RPMI7951 (cell line): ENCODE results near the gene TNFSF8. TPM values are rescaled to one million over a fixed set of nuclear protein-coding genes. Genes with fewer than 3 reads are reported as not detected.

Experiments
- DNase-seq: peaks from one replicate; pipeline ENCODE4 v3.0.0-alpha.2; 2012; ENCODE audit warnings: low read depth
- total RNA-seq: library from RNA; depleted of rRNA; stranded (reverse); fragments of >200 nt; shearing (Covaris generic); gene quantifications from 2 replicates; pipeline ENCODE4 v1.2.3, GENCODE V29; 2014

Gene TNFSF8
- total RNA-seq, 1 experiment from 2014 or later: not detected

DNA sequence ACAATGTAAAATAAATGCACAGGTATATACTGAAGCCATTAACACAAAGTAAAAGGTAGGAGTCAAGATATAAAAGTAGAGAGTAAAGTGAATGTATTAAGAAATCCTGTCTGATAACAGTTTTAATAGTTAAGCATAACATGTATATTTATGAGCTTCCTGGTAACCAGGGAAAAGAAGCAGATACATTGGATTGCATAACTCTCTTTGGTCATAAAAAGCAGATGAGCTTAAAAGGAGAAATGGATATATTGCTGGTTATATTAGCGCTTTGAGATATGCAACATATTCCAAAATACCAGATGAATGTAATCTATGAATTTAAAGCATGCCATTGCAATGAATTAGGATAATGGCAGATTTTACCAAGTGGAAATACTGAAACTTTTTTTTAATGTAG lies 6.2 kb upstream of the TNFSF8 start:
- no peak for DNase-seq

DNA sequence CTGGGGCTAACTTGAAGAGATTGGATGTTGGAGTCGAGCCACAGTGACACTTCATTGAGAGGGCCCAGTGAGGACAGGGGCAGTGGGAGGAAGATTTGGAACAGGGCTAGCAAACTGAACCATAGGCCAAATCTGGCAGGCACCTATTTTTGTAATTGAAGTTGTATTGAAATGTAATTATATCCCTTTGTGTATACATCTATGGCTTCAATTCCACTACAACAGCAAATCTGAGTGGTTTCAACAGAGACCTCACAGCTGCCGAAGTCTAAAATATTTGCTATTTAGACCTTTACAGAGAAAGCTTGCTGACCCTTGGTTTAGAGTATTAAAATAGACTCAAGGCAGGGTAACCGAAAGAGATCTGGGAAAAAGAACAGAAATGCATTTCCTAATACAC lies 4.7 kb upstream of the TNFSF8 start:
- DNase-seq: no peak

DNA sequence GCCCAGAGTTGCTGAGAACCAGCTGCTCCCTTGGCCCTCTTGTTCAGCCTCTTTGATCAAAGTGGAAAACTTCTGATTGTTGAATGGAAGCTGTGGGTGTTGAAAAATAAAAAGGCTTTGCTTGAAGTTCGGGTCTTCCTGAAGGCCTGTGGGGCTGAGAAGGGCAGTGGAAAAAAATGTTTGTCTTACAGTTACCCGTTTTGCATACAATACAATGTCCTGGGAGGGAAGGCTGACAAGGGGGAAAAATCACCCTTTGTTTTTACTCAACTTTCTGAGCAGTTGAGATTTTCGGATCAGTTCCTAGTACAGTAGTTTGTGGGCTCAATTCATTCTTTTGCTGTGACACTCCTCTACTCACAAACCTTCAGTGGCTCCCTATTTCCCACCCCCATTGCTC lies 2.1 kb upstream of the TNFSF8 start:
- DNase-seq: no peak

DNA sequence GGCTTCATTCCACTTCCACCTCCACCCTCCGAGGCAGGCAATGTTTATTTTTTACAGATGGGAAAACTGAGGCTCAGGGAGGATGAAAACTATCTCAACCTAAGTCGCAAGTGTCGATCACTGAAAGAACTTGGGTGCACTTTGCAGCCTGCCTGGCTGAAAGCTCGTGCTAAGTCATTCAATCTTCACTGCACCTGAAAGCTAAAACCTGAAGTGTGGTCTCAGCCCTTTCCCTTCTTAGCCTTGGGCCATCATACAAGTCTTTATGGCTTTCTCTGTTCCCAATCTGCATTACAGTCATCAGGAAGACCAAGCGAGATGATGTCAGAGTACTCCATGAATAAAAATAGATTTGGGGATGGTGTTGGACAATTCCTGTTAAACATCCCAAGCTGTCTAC lies 1.0 kb upstream of the TNFSF8 start:
- DNase-seq: no peak

DNA sequence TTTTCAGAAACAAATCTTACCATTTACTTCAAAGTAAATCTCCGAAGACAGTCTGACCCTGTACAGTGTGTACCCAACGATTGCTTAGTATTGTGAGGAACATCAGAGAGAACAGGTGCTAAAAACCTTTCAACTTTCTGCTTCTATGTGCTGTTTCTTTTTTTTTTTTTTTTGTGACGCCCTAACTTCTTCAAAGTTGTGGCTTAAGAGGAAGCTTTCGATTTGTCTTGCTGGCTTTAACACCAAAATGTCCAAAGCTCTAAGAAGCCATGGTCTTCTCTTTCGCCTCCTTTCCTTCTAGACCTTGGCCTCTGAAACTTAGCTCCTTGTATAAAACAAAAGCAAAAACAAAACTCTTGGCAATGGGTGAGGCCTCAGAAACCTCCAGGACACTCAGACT lies 1.2 kb downstream of the TNFSF8 start:
- no peak for DNase-seq

DNA sequence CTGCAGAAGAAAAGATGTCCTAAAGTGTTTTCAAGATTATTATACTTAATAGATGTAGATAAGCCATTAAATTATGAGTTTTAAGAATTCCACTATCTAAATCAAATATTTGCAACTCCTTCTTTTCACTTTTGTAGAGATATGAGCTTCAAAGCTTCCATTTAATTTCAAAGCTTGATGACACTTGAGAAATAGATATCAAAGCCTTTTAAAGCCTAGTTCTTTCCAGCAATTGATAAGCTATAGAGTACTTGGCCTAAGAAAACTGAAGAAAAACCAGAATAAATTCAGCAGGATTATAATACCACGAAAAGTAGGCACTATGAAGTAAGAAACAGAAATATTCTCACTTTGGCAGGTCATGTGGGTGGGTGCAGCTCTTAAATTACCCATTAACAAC lies 1.7 kb downstream of the TNFSF8 start:
- no peak for DNase-seq

DNA sequence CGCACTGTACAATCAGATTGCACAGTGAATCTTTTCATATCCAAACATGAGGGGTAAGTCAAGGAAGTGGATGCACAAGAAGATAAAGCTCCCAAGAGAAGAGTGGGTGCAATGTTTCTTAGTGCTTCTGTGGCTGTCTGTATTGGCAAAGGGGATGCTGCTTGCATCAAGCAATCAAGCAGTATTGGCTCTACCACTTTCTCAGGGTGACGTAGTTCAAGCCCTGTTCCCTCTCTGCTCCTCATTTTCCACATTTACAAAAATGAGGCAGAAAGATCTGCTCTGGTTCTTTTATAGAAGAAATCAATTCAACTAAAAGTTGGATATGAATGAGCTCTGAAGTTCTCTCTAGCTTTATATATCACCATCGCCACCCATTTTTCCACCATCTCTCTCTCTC lies 2.3 kb downstream of the TNFSF8 start:
- DNase-seq: no peak

DNA sequence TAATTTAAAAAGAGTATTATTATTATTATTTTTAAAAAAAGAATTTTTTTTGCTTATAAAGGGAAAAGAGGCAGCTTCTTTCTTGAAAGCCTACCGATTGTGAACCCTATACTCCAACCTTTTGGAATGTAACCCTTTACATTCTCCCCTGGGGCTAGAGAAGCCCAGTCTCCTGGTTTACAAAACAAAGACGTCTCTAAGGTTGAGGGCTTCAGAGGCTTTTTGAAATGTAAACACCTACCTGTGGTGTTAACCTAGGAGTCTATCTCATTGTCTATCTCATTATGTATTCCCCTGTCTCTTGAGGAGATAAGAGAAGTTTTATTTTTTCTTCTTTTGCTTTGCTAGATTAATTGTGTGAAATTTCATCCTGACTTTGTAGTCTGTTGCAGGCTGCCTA lies 4.7 kb downstream of the TNFSF8 start:
- no peak for DNase-seq

DNA sequence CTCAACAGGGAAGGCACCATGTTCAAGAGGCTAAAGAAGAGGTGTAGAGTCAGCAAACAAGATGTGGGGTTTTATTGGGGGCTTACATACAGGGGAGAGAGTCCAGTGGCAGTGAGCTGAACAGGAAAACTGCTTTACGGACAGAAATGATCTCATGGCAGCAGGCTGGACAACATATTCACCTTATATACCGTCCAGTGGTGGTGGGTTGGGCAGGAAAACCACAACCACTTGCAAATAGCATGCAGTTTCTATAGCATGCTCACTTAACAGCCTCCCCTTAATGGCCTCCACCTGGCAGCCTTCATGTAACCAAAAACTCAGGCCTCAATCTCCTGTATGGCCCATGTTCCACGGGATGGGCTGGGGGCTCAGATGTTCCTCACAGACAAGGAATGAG lies 5.4 kb downstream of the TNFSF8 start:
- no peak for DNase-seq

DNA sequence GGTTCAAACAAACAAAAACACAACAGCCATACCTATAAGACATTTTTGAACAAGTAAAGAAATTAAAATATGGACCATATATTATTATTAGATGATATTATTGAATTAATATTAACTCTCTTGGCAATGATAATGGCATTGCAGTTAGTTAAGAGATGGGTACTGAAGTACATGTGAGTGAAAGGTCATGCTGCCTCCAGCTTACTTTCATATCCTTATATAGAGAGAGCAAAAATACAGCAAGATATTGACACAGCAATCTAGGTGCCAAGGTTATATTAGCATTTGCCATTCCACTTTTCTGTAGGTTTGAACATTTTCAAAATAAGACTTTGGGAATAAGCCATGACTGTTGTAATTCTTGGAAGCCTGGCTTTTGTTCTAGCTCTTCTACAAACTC lies 6.1 kb downstream of the TNFSF8 start:
- DNase-seq: no peak

DNA sequence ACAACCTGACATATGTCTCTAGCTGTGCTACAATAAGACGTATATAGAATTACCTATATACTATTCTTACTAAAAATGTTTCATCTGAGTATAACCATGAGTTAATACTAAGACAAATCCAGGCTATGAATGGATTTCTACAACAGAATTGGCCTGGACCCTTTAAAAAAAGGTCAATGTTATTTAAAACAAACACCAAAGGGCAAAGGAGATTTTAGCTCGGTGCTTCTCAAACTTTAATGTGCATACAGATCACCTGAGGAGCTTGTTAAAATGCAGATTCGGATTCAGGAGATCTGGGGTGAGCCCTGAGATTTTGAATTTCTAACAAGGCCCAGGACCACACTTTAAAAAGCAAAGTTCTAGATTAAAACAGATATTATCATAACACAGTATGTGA lies 6.5 kb downstream of the TNFSF8 start:
- DNase-seq: no peak

DNA sequence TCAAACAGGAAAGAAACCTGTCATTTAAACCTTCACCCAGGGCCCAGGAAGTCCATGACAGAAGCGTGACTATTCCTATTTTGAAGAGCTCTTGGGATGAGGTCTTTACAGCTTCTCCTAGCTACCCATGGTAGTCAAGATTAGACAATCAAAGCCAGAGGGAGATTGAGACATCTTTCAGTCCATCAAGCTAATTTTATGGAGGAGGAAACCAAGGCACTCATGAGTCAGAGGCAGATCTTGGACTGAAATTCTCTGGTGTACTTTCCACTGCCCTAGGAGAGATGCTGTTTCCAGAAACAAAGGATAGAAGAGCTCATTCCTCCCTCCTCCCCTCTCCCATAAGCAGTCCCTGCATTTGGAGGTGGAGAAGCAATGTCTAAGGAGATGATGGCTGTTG lies 9.2 kb downstream of the TNFSF8 start:
- DNase-seq: no peak

DNA sequence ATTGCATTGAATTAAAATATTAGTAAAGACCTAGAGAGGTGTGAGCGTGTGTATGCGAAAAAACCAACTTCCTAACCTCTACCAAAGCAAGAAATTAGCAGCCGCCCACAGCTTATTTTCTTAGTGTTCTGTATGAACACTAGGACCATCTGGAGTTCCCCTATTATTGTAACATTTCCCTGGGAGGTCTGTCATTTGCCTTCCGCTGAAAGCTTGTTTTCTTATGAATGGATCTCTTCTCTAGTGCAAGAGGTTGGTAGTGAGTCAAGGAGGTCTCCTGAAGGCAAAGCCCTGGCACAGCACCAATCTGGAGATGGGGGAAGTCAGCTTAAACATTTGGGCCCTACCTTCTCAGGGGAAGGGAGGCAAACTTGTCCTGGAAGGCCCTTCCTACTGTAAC lies 10.8 kb downstream of the TNFSF8 start:
- no peak for DNase-seq

DNA sequence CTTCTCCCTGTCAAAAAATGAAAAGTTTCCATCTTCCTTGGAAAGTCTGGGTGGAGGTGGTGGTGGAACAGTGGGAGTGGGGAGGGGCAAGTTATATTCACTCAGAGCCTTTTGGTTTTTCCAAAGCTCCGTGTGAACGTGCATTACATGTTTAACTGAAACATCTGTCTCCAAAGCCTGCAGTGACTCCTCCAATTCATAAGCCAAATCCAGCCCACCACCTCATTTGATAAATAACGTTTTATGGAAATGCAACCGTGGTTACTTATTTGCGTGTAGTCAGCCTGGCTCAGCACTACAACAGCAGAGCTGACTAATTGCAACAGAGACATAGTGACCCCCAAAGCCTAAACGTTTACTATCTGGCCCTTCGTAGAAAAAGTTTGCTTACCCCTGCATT lies 13.9 kb downstream of the TNFSF8 start:
- no peak for DNase-seq

DNA sequence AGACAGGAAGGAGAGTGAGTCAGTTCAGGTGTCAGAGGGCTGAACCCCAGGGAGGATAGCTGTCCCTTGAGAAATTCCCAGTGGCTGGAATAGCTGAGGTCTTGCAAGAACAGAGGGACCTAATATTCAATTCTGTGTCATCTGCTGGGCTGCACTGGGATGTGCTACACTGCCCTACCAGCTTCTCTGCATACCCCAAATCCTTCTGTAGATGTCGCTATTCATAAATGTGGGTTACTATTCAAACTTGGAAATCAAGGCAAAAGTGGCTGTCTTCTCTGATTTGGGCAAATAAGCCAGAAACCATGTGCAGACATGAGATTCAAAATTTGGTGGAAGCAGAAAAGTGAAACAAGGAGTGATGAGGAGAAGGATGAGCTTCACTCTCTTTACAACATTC lies 16.3 kb downstream of the TNFSF8 start:
- DNase-seq: no peak

DNA sequence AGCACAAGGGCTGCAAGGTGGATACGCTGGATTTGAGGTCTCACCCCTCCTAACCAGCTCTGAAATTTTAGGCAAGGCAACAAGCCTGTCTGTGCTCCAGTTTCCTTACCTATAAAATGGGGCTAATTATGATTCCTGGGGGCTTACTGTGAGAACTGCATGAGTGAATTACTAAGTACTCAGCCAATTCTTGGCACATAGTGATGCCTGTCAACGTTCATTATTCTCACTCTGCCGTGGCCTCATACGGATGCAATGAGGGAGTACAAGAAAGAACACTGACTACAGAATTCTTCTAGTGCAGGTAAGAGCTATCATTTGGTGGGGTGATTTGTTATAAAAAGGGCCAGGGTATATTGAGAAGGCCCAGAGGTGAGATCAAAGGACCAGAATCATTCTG lies 16.7 kb downstream of the TNFSF8 start:
- DNase-seq: no peak

DNA sequence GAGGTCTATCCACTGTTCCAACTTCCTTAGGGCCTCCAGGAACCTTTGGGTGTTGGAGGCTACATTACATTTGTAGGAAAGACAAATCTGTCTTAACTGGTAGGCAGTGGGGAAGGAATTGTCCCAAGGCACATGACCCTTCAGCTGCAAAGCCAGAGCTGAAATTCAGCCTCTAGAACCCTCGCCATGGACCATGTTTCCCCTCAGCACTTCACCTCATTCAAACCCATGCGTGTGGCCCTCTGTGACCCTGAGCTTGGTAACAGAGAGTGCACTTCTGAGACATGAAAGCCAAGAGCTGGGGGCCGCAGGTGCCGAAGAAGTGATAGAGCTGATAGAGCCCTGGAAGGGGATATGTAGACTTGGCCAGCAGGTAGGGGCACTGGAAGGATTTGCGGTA lies 17.2 kb downstream of the TNFSF8 start:
- no peak for DNase-seq

DNA sequence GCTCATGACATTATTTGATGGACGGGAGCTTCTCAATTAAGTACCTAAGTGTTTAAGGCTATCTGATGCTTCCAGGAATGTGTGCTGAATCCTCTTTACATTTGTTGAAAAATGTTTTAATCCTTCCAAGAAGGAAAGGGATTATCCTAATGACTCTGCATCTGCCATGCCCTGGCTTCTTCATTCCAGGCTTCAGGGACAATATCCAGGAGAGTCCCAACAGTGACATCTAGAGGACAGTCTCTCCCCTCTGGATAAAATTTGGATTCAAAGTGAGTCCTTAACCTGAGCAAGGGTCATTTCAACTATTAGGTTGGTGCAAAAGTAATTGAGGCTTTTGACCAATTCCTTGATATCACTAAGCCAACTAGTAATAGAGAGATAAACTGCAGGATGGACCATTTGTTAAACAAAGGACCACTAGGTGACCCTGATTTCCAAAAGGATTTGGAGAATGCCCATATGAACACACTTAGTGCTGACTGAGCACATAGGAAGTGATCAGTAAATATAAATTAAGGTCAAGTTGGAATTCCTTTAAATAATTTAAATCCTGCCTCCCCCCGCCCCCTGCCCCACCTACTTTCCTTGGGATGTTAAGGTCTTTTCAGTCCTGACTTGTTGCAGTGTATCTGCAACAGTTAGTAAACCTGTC lies 19.1 kb downstream of the TNFSF8 start:
- peak; percentile 61 for DNase-seq

DNA sequence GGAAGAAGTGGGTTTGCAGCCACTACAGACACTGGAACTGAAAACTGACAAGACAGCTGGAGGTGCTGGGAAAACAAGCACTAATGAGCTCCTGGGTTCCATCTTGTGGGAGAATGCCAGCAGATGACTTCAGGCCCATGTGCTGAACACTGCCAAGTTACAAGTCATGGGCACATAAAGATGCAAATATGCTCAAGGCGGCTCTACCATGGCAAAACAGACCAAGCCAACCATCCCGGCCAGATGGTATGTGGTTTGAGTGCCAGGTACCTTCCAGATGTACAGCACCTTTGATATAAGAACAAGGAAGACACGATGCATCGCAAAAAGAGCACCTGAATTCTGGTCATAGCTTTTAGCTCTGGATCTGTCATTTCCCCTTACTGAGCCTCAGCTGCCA lies 19.9 kb downstream of the TNFSF8 start:
- peak; percentile 57 for DNase-seq

DNA sequence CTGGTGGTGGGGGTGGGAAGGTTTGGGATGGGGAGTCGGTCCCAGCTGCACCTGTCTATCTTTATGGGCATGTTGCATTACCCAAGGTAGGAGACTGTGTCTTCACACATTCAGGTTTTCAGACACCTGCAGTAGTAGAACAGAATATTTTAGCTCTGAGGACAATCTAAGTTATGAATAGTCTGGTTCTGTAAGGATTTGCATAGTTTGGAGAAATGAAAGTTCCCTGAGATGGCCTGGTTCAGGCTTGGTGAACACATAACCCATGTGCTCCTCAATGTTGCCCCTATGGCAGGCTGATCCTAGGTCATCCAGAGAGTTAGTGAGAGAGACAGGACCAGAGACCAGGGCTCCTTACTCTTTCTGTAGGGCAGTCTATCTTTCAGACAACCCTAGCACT lies 20.7 kb downstream of the TNFSF8 start:
- DNase-seq: no peak

DNA sequence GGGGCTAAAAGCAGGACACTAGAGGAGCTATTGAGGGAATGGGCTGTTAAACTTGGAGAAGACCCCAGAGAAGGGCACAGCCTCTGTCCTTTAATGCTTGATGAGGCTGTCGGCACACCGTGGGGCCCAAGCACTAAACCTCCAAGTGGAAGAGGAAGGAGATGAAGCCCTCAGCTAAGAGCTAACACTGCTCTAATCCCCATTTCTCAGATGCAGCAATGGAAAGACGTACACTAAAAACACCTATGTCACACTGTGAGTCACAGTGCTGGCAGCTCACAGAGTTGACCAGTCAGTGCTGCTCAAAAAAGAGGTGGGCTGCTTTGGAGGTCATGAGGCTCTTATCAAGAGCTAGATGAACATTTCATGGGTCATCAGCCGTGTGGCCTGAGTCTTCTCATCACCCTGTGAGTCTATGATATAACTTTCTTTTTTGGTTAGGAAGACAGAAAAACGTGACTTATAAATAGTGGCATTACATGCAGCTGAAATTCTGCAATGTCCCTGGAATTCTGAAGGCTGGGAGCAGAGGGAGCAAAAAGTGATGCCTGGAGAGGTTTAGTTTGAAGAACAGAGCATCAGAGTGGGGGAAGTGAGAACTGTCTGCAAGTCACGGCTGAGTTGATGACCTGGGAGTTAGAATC lies 21.5 kb downstream of the TNFSF8 start:
- no peak for DNase-seq

DNA sequence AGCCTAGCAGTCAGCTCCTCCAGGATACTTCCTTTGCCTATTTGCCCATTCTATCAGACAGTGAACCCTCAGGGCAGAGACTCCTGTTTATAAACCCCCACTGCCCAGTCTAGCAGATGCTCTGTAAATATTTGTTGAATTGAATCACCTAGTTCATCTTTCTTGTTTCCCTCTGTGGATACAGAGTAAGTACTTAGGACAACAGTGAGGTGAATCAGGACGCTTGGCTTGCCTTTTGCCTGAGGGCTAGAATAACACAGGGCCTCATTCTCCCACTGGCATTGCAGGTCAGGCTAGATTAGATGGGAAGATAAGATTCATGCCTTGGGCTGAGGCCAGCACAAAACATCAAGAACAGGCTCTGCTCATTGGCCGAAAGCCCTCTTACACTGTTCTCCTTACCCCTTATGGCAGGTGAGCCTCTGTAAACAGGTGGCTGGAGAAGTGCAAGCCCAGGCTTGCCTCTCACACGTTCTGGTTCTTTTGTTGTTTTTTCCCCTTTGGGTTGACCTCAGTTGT lies 22.2 kb downstream of the TNFSF8 start:
- DNase-seq: peak; percentile 98

DNA sequence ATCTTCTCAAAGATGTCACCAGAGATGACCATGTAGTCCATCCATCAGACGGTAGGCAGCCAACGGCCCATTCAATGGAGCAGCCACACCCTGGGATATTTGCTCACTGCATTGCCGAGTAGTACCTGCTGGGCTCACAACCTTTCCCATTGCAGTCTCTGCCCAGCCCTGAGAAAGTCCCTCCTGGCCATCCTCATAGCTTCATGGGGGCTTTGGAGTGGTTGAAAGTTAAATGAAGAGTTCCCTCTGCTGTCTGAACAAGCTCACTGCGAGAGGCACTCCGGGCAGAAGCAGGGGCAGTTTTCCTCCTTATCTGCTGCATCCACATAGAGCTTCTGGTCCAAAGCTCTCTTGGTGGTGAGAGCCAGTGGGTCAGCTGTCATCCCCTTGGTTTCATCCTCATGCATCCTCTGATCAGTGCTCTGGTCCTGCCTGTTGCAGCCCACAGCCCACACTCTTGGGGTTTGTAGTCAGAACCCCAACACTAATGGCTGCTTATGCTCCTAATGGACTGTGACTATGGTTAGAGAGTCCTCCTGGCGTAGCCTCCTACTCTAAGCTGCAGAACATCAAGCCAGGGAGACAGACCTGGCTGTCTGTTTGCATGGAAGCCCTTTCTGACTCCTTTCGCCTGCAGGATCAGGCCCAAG lies 23.3 kb downstream of the TNFSF8 start:
- DNase-seq: peak; percentile 56
